Cardiac muscle cell (in vitro differentiated cells and primary cell): Measurements from ENCODE around the gene NTRK2. TPM values are rescaled to one million over a fixed set of nuclear protein-coding genes. Genes with fewer than 3 reads are reported as not detected.

ENCODE experiments used
- DNase-seq, 2 donors: peaks; one replicate each; pipeline versions ENCODE4 v3.0.0 to v3.0.0-alpha.2; 2010 to 2017; ENCODE audit warnings: low read depth in 1 of 2, low spot score in 1 of 2
- H3K27ac ChIP-seq: fragments of 200-600 bp; sonication (generic); 2 replicates; pipeline ENCODE4 v1.5.1; 2016
- H3K27me3 ChIP-seq: fragments of 200-600 bp; sonication (generic); 2 replicates; pipeline ENCODE4 v1.6.0; 2016; ENCODE audit warnings: control low read depth
- H3K36me3 ChIP-seq: fragments of 200-600 bp; sonication (generic); 2 replicates; pipeline ENCODE4 v1.5.1; 2016; ENCODE audit warnings: control low read depth
- H3K4me1 ChIP-seq: fragments of 200-600 bp; sonication (generic); 2 replicates; pipeline ENCODE4 v1.8.1; 2017; ENCODE audit warnings: low read depth, mild to moderate bottlenecking, mixed run types
- H3K4me3 ChIP-seq: fragments of 200-600 bp; sonication (generic); 2 replicates; pipeline ENCODE4 v1.5.1; 2016; ENCODE audit warnings: mild to moderate bottlenecking
- H3K9me3 ChIP-seq: fragments of 200-600 bp; sonication (generic); 2 replicates; pipeline ENCODE4 v1.5.1; 2017; ENCODE audit warnings: low read depth, mild to moderate bottlenecking, control low read depth
- polyA plus RNA-seq: library from polyadenylated mRNA; unstranded; fragments of >200 nt; fragmentation: Nextera tagmentation; extraction: Ambion mirVana; gene quantifications from 2 replicates; pipeline ENCODE4 v1.2.1, GENCODE V29; 2016
- total RNA-seq: library from RNA; depleted of rRNA; stranded (reverse); fragments of >200 nt; gene quantifications from 2 replicates; pipeline ENCODE4 v1.2.3, GENCODE V29; 2016
- TF ChIP-seq, protein P1 (sequence below): IDR thresholded peaks from 2 replicates; pipeline ENCODE4 v1.5.1; 2012; ENCODE audit warnings: low read depth, mild to moderate bottlenecking, low read length

NTRK2 gene
- total and polyA plus RNA-seq, 2 experiments from 2014 or later: 1.3 TPM

DNA sequence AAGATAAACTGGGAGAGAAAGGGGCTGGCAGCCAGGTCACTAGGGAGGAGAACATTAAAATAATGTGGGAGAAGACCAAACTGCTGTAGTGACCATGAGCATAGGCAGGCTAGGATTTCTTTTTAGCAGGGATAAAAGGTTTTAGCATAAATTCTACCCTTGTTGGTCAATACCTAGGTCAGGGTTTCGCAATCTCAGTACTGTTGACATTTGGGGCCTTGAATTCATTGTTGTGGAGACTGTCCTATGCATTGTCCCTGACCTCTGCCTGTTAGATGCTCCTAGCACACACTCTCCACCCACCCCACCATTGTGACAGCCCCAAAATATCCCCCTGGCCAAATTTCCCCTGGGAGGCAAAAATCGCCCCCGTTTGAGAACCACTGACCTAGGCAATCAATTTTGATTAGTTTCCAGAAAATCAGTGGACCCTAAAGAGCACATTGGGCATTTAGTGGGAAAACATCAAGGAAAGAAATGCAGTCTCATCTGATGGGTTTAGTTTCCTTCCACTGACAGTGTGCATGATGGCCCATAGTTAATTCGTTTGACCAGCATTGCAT lies 181.4 kb downstream of the NTRK2 start:
- no peak for DNase-seq
- H3K4me1 ChIP-seq: peaks cover 13% of the 10 kb centered on the region
- no peak overlapping the region for H3K27ac ChIP-seq
- TF ChIP-seq, protein P1, sequence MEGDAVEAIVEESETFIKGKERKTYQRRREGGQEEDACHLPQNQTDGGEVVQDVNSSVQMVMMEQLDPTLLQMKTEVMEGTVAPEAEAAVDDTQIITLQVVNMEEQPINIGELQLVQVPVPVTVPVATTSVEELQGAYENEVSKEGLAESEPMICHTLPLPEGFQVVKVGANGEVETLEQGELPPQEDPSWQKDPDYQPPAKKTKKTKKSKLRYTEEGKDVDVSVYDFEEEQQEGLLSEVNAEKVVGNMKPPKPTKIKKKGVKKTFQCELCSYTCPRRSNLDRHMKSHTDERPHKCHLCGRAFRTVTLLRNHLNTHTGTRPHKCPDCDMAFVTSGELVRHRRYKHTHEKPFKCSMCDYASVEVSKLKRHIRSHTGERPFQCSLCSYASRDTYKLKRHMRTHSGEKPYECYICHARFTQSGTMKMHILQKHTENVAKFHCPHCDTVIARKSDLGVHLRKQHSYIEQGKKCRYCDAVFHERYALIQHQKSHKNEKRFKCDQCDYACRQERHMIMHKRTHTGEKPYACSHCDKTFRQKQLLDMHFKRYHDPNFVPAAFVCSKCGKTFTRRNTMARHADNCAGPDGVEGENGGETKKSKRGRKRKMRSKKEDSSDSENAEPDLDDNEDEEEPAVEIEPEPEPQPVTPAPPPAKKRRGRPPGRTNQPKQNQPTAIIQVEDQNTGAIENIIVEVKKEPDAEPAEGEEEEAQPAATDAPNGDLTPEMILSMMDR: no peak
- H3K4me3 ChIP-seq: no peak overlapping the region
- H3K27me3 ChIP-seq: no peaks in the 10 kb centered on the region
- no peaks in the 10 kb centered on the region for H3K9me3 ChIP-seq
- no peaks in the 10 kb centered on the region for H3K36me3 ChIP-seq

DNA sequence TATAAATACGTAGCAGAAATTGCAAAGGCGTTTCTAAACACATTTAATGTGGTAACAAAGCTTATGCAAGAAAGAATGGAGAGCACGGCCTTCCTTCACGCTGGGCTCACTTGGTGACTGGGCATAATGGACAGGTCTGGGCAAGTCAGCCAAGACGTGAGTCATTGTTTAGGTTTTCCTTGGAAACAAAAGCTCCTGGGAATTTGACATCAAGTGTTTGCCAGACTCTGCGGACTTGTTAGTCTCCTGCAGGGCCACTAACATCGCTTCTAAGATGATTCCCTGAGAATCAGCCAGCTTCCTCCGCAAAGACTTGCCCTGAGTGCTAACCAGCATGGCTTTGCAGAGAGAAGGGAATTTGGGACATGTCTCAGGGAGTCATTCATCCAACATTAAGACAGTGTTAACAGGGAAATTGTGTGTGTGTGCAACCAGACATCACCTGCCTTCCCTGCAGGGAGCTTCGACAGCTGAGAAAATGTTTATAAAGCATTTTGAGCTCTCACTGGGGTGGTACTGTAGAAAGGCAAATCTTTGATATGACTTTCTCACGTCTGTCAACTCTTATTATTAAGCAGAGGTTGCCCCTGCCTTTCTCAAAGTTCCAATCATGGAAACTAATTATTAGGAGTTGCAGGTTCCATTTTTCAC lies 182.5 kb downstream of the NTRK2 start:
- no peaks in the 10 kb centered on the region for H3K36me3 ChIP-seq
- H3K27ac ChIP-seq: no peak overlapping the region
- H3K9me3 ChIP-seq: no peaks in the 10 kb centered on the region
- no peak overlapping the region for H3K4me3 ChIP-seq
- no peaks in the 10 kb centered on the region for H3K27me3 ChIP-seq
- TF ChIP-seq, protein P1: no peak
- peak in 1 of 2 donors; percentile 94 for DNase-seq
- H3K4me1 ChIP-seq: peaks cover 13% of the 10 kb centered on the region

DNA sequence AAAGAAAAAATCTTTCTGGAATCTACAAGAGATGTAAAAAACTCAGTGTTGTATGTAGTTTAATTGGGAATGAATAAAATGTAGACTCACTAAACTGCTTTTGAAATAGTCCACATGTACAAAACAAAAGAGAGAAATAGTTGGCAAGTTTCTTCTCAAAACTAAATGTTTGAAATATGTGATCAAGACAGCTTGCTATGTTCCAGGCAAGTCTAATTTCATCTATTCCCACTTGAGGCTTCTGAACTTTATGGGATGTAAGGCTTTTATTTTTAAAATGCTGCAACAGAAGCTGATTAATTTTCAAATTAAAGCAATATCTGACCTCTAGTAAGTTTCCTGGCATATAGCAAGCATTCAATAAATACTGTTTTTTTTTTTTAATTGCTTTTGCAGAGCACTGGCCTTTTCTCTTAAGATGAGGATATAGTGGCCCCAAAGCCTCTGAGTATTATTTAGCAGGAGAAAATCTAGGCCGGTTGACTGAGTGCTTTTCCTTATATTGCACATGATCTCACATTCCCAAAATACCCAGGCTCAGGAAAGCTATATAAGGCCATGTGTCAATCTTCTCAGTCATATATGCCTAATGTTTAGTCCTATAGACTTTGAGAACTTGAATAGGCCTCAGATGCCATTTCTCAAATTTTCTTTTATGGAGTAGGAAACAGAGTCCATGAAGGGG lies 183.2 kb downstream of the NTRK2 start:
- Histone ChIP-seq H3K36me3 (no peaks in the 10 kb centered on the region), H3K27me3 (no peaks in the 10 kb centered on the region), H3K4me1 (peaks cover 13% of the 10 kb centered on the region), H3K9me3 (no peaks in the 10 kb centered on the region), H3K27ac (no peak overlapping the region), H3K4me3 (no peak overlapping the region)
- no peak for DNase-seq
- TF ChIP-seq, protein P1: no peak

DNA sequence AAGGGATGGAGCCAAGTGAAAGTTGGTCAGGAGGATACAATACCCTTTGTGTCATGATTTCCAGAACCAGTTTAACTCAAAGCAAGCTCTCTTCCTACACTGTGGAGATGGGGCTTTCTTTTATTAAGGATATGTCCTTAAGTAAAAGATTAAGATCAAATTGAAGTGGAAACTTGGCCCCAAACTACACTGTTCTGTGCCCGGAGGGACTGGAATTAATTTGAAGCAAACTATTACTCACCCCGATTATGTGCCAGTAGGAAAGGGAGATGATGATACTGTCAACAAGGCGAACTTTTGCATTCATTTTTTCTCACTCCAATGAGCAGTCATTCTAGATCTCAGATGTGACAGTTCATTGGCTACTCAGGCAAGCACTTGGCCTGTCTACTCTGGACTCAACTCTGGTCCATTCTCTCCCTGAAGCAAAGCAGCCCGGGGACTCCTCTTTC lies 186.7 kb downstream of the NTRK2 start:
- H3K9me3 ChIP-seq: no peaks in the 10 kb centered on the region
- H3K4me3 ChIP-seq: no peak overlapping the region
- TF ChIP-seq, protein P1: no peak
- DNase-seq: no peak
- H3K36me3 ChIP-seq: no peaks in the 10 kb centered on the region
- peaks cover 28% of the 10 kb centered on the region for H3K4me1 ChIP-seq
- no peaks in the 10 kb centered on the region for H3K27me3 ChIP-seq
- no peak overlapping the region for H3K27ac ChIP-seq

DNA sequence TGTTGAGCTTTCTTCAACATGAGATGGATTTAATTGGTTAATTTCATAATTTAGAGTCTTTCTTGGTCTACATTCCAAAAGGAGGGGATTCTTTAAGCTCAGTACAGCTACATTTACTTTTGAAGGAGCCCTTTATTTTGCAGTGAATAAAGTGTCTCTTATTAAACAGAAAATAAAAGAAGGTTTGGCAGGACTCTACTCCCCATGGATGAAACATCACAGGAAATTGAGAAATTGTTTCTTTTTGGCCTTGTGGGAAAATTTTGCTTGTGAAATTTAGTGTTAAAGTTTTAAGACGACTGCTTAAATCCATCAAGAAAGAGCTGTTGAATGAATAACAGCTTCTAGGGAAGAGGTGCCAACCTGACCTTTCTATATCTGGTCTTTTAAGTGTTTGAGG lies 187.7 kb downstream of the NTRK2 start:
- H3K27ac ChIP-seq: no peak overlapping the region
- TF ChIP-seq, protein P1: no peak
- DNase-seq: no peak
- no peak overlapping the region for H3K4me3 ChIP-seq
- H3K9me3 ChIP-seq: no peaks in the 10 kb centered on the region
- H3K27me3 ChIP-seq: no peaks in the 10 kb centered on the region
- H3K4me1 ChIP-seq: peaks cover 32% of the 10 kb centered on the region
- H3K36me3 ChIP-seq: no peaks in the 10 kb centered on the region
